WTC11 (cell line): ENCODE data around the gene UBC.

ENCODE experiments used
- ATF1 ChIP-seq: sonication (generic); formaldehyde crosslinking; IDR thresholded peaks from 2 replicates; pipeline ENCODE4 v1.8.1; 2023; ENCODE audit warnings: mild to moderate bottlenecking, moderate library complexity, missing genetic modification reagents
- ELF4 ChIP-seq: sonication (generic); formaldehyde crosslinking; IDR thresholded peaks from 2 replicates; pipeline ENCODE4 v1.8.1; 2022; ENCODE audit warnings: low read depth, mild to moderate bottlenecking, moderate library complexity, missing genetic modification reagents
- NR3C1 ChIP-seq: sonication (generic); formaldehyde crosslinking; conservative IDR thresholded peaks from 2 replicates; pipeline ENCODE4 v1.8.1; 2023; ENCODE audit warnings: low read depth, mild to moderate bottlenecking, missing genetic modification reagents
- PRDM15 ChIP-seq: sonication (generic); formaldehyde crosslinking; IDR thresholded peaks from 2 replicates; pipeline ENCODE4 v1.8.0; 2022; ENCODE audit warnings: missing genetic modification reagents
- TCF7 ChIP-seq: sonication (generic); formaldehyde crosslinking; IDR thresholded peaks from 2 replicates; pipeline ENCODE4 v1.8.0; 2022; ENCODE audit warnings: mild to moderate bottlenecking, low read depth, missing genetic modification reagents, moderate library complexity
- ZNF263 ChIP-seq: sonication (generic); formaldehyde crosslinking; IDR thresholded peaks from 2 replicates; pipeline ENCODE4 v1.8.1; 2022; ENCODE audit warnings: low read depth, mild to moderate bottlenecking, moderate library complexity, missing genetic modification reagents
- ZSCAN18 ChIP-seq: fragments of 250-450 bp; sonication (Bioruptor Pico); IDR thresholded peaks from 2 replicates; pipeline ENCODE4 v2.1.2; 2022; ENCODE audit warnings: mild to moderate bottlenecking, moderate library complexity
- TF ChIP-seq, protein P1 (sequence below): fragments of 200-600 bp; IDR thresholded peaks from 2 replicates; pipeline ENCODE4 v1.8.0; 2022; ENCODE audit warnings: antibody characterized with exemption
- TF ChIP-seq, protein P2 (sequence below): sonication (generic); formaldehyde crosslinking; IDR thresholded peaks from 2 replicates; pipeline ENCODE4 v1.8.0; 2023; ENCODE audit warnings: missing genetic modification reagents
- TF ChIP-seq, protein P3 (sequence below): sonication (generic); formaldehyde crosslinking; IDR thresholded peaks from 2 replicates; pipeline ENCODE4 v1.8.0; 2022; ENCODE audit warnings: mild to moderate bottlenecking, missing genetic modification reagents

DNA sequence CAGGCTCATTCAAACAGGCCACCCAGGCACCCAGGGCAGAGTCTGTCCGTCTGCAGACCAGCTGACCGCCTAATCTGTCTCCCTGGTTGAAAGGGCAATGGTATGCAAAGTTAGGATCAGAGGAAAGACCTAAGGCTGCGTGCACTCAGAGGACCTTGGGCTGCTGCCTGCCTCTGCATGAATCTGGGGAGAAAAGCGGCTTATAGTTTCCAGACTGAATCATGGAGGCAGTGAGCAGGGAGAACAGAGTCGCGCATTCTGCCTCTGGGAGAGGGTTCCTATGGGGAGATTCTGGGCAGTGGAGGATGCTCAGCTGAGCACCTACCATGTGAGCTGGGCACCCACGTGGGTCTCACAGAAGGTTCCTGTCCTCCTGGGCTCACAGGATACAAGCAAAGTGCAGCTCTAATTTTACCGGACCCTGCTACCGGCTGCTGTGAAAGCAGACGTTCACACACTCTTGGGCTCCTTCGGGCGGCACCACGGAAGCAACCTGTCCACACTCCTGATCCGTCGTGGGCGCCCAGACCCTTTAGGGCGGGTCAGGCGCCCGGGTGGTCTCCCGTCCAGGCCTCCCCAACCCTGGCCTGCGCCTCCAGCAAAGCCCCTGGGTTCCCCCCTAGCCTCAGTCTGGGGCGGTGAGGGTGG is 51.6 kb downstream of the UBC start:
- TF ChIP-seq TCF7, result no peak
- no peak for TF ChIP-seq ATF1 (CRISPR knock-in tag)
- TF ChIP-seq, protein P1, sequence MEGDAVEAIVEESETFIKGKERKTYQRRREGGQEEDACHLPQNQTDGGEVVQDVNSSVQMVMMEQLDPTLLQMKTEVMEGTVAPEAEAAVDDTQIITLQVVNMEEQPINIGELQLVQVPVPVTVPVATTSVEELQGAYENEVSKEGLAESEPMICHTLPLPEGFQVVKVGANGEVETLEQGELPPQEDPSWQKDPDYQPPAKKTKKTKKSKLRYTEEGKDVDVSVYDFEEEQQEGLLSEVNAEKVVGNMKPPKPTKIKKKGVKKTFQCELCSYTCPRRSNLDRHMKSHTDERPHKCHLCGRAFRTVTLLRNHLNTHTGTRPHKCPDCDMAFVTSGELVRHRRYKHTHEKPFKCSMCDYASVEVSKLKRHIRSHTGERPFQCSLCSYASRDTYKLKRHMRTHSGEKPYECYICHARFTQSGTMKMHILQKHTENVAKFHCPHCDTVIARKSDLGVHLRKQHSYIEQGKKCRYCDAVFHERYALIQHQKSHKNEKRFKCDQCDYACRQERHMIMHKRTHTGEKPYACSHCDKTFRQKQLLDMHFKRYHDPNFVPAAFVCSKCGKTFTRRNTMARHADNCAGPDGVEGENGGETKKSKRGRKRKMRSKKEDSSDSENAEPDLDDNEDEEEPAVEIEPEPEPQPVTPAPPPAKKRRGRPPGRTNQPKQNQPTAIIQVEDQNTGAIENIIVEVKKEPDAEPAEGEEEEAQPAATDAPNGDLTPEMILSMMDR, result no peak
- TF ChIP-seq PRDM15 (CRISPR knock-in tag), result no peak
- TF ChIP-seq ELF4 (CRISPR knock-in tag), result no peak
- no peak for TF ChIP-seq NR3C1 (CRISPR knock-in tag)
- TF ChIP-seq, protein P2, sequence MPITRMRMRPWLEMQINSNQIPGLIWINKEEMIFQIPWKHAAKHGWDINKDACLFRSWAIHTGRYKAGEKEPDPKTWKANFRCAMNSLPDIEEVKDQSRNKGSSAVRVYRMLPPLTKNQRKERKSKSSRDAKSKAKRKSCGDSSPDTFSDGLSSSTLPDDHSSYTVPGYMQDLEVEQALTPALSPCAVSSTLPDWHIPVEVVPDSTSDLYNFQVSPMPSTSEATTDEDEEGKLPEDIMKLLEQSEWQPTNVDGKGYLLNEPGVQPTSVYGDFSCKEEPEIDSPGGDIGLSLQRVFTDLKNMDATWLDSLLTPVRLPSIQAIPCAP (CRISPR knock-in tag), result no peak
- no peak for TF ChIP-seq ZSCAN18
- TF ChIP-seq, protein P3, sequence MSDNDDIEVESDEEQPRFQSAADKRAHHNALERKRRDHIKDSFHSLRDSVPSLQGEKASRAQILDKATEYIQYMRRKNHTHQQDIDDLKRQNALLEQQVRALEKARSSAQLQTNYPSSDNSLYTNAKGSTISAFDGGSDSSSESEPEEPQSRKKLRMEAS (CRISPR knock-in tag), result no peak; the same call in 1 of the 2 replicates
- no peak for TF ChIP-seq ZNF263 (CRISPR knock-in tag)
